HCT116 (cell line): ENCODE results near the gene PCSK6. TPM values are rescaled to one million over a fixed set of nuclear protein-coding genes. Genes with fewer than 3 reads are reported as not detected.
A peak's percentile ranks its signal among the peaks of the same experiment; 100 is the strongest.

Source experiments
- ATAC-seq: fragments of 200-7000 bp; cut with Tn5 transposase; 2 replicates; pipeline ENCODE4 v1.9.1; 2020; ENCODE audit warnings: mild to moderate bottlenecking, moderate library complexity
- BruUV-seq: library from RNA; stranded (reverse); fragments of 400-500 nt; replicated peaks from 2 replicates; lab custom pipeline; 2021; lab: Mats Ljungman, UMichigan
- CTCF ChIA-PET: fragments of 300-600 bp; sonication (Branson Sonifier 250); formaldehyde crosslinking; loops from one replicate; lab custom pipeline; 2021; ENCODE audit warnings: antibody characterized with exemption; lab: Charles Lee
- POLR2A ChIA-PET: fragments of 300-600, 350-600 bp; sonication (Branson Sonifier 250); formaldehyde crosslinking; loops from one replicate; lab custom pipeline; 2021; ENCODE audit warnings: antibody characterized with exemption; lab: Charles Lee
- RAD21 ChIA-PET, 2 experiments: fragments of 300-600 bp; sonication (Branson Sonifier 250); formaldehyde crosslinking; loops; one replicate each; lab custom pipeline; 2023; ENCODE audit warnings: low total read pairs in 2 of 2; ENCODE audit not compliant: uncharacterized antibody in 2 of 2, unreplicated experiment in 2 of 2, low non-redundant PET in 1 of 2; lab: Charles Lee
- DNase-seq: peaks from one replicate; pipeline ENCODE4 v3.0.0-alpha.2; 2010; ENCODE audit warnings: low read depth, low spot score
- H2AFZ ChIP-seq: fragments of 200-600 bp; shearing (Covaris generic), sonication (generic); 2 replicates; pipeline ENCODE4 v1.6.1; 2017; ENCODE audit warnings: low read depth, mixed run types, mixed read lengths, antibody characterized with exemption, low read length; ENCODE audit not compliant: poor library complexity, severe bottlenecking
- H3K27ac ChIP-seq: 2 replicates; pipeline ENCODE4 v1.5.1; 2012; ENCODE audit warnings: low read depth, low read length
- H3K27me3 ChIP-seq: fragments of 200-600 bp; sonication (generic); 2 replicates; pipeline ENCODE4 v1.6.1; 2016; ENCODE audit warnings: mixed run types, low read length, mixed read lengths; ENCODE audit not compliant: insufficient read depth
- H3K36me3 ChIP-seq, 2 experiments: fragments of 200-500 bp in 1 of 2; fragments of 200-600 bp in 1 of 2; sonication (Bioruptor generic) in 1 of 2; sonication (generic) in 1 of 2; 2 replicates each; pipeline versions ENCODE4 v1.5.1 to v1.6.1; 2014 to 2016; ENCODE audit warnings: low read length in 2 of 2, inconsistent platforms in 1 of 2, mixed read lengths in 1 of 2, mixed run types in 1 of 2; ENCODE audit not compliant: insufficient read depth in 2 of 2, control insufficient read depth in 1 of 2
- H3K4me1 ChIP-seq, 2 experiments: fragments of 200-600 bp in 1 of 2; sonication (generic) in 1 of 2; 2 replicates each; pipeline versions ENCODE4 v1.5.1 to v1.6.1; 2012 to 2017; ENCODE audit warnings: low read length in 2 of 2, inconsistent platforms in 1 of 2, mild to moderate bottlenecking in 1 of 2, mixed read lengths in 1 of 2, mixed run types in 1 of 2, moderate library complexity in 1 of 2; ENCODE audit not compliant: insufficient read depth in 2 of 2, control insufficient read depth in 1 of 2
- H3K4me2 ChIP-seq: fragments of 200-600 bp; sonication (generic); 2 replicates; pipeline ENCODE4 v1.6.1; 2017; ENCODE audit warnings: mixed run types, low read length, mixed read lengths
- H3K4me3 ChIP-seq, 2 experiments: fragments of 200-600 bp in 1 of 2; sonication (generic) in 1 of 2; replicated peaks in 1 of 2; 2 replicates each; pipeline ENCODE4 v1.5.1; 2011 to 2016; ENCODE audit warnings: low read length in 2 of 2, control low read depth in 1 of 2, low read depth in 1 of 2, mild to moderate bottlenecking in 1 of 2, mixed read lengths in 1 of 2, mixed run types in 1 of 2
- H3K79me2 ChIP-seq: fragments of 200-600 bp; sonication (generic); 2 replicates; pipeline ENCODE4 v1.6.1; 2017; ENCODE audit warnings: mild to moderate bottlenecking, mixed run types, low read length, moderate library complexity, mixed read lengths; ENCODE audit not compliant: insufficient read depth
- H3K9ac ChIP-seq: fragments of 200-600 bp; sonication (generic); 2 replicates; pipeline ENCODE4 v1.6.1; 2016; ENCODE audit warnings: low read length, mixed read lengths
- H3K9me2 ChIP-seq: fragments of 200-600 bp; sonication (generic), shearing (Covaris generic); 2 replicates; pipeline ENCODE4 v1.6.1; 2017; ENCODE audit warnings: mixed run types, mild to moderate bottlenecking, moderate library complexity; ENCODE audit not compliant: insufficient read depth
- H3K9me3 ChIP-seq, 2 experiments: fragments of 200-500 bp in 1 of 2; fragments of 200-600 bp in 1 of 2; sonication (Bioruptor generic) in 1 of 2; sonication (generic) in 1 of 2; 2 replicates each; pipeline ENCODE4 v1.6.1; 2014 to 2017; ENCODE audit warnings: low read length in 2 of 2, mixed read lengths in 2 of 2, inconsistent platforms in 1 of 2, low read depth in 1 of 2, mild to moderate bottlenecking in 1 of 2, mixed run types in 1 of 2, moderate library complexity in 1 of 2; ENCODE audit not compliant: control insufficient read depth in 1 of 2, insufficient read depth in 1 of 2
- H4K20me1 ChIP-seq: fragments of 200-600 bp; sonication (generic), shearing (Covaris generic); 2 replicates; pipeline ENCODE4 v1.6.1; 2017; ENCODE audit warnings: mixed run types, mild to moderate bottlenecking, moderate library complexity; ENCODE audit not compliant: insufficient read depth
- ATF3 ChIP-seq: IDR thresholded peaks from 2 replicates; pipeline ENCODE4 v1.6.1; 2012
- CEBPB ChIP-seq: IDR thresholded peaks from 2 replicates; pipeline ENCODE4 v1.6.1; 2012; ENCODE audit warnings: low read depth
- CTCF ChIP-seq, 3 experiments: fragments of 200-600 bp in 1 of 3; sonication (generic) in 1 of 3; IDR thresholded peaks in 2 of 3; conservative IDR thresholded peaks in 1 of 3; 2 replicates each; pipeline ENCODE4 v1.5.1; 2012 to 2017; ENCODE audit warnings: low read depth in 2 of 3, low read length in 2 of 3, antibody characterized with exemption in 1 of 3, borderline replicate concordance in 1 of 3, control low read depth in 1 of 3, mild to moderate bottlenecking in 1 of 3, mixed read lengths in 1 of 3, mixed run types in 1 of 3, moderate library complexity in 1 of 3; ENCODE audit not compliant: insufficient read depth in 1 of 3
- ELF1 ChIP-seq: IDR thresholded peaks from 2 replicates; pipeline ENCODE4 v1.6.1; 2012; ENCODE audit warnings: low read depth, borderline replicate concordance
- EZH2 ChIP-seq: fragments of 200-600 bp; sonication (generic); IDR thresholded peaks from 2 replicates; pipeline ENCODE4 v1.6.1; 2017; ENCODE audit warnings: antibody characterized with exemption, mixed run types
- EZH2phosphoT487 ChIP-seq: fragments of 200-600 bp; IDR thresholded peaks from 2 replicates; pipeline ENCODE4 v1.6.1; 2018; ENCODE audit warnings: antibody characterized with exemption, borderline replicate concordance
- JUND ChIP-seq: IDR thresholded peaks from 2 replicates; pipeline ENCODE4 v1.6.1; 2012
- POLR2A ChIP-seq: IDR thresholded peaks from 2 replicates; pipeline ENCODE4 v1.7.0; 2011; ENCODE audit warnings: borderline replicate concordance; ENCODE audit not compliant: insufficient read depth, insufficient read length; ENCODE audit errors: extremely low read depth
- POLR2AphosphoS5 ChIP-seq: IDR thresholded peaks from 2 replicates; pipeline ENCODE4 v1.6.1; 2011; ENCODE audit warnings: mild to moderate bottlenecking, low read depth, low read length, moderate library complexity
- RAD21 ChIP-seq: IDR thresholded peaks from 2 replicates; pipeline ENCODE4 v1.6.1; 2012; ENCODE audit warnings: low read depth, mild to moderate bottlenecking
- REST ChIP-seq: IDR thresholded peaks from 2 replicates; pipeline ENCODE4 v1.6.1; 2012; ENCODE audit warnings: low read depth
- SIN3A ChIP-seq: IDR thresholded peaks from 2 replicates; pipeline ENCODE4 v1.6.1; 2012; ENCODE audit warnings: low read depth
- SP1 ChIP-seq: IDR thresholded peaks from 2 replicates; pipeline ENCODE4 v1.6.1; 2012; ENCODE audit warnings: low read depth
- SRF ChIP-seq: IDR thresholded peaks from 2 replicates; pipeline ENCODE4 v1.6.1; 2012; ENCODE audit warnings: low read depth
- TCF7L2 ChIP-seq: IDR thresholded peaks from 2 replicates; pipeline ENCODE4 v1.7.0; 2011; ENCODE audit warnings: borderline replicate concordance, inconsistent platforms; ENCODE audit not compliant: insufficient read depth, insufficient read length; ENCODE audit errors: extremely low read depth
- YY1 ChIP-seq: IDR thresholded peaks from 2 replicates; pipeline ENCODE4 v1.6.1; 2011; ENCODE audit warnings: low read length, low read depth, moderate library complexity, mild to moderate bottlenecking; ENCODE audit not compliant: insufficient replicate concordance; ENCODE audit errors: extremely low read depth
- ZBTB33 ChIP-seq: IDR thresholded peaks from 2 replicates; pipeline ENCODE4 v1.6.1; 2011; ENCODE audit warnings: mild to moderate bottlenecking, low read length, moderate library complexity; ENCODE audit not compliant: insufficient replicate concordance; ENCODE audit errors: extremely low read depth
- ZFX ChIP-seq: fragments of 450-650 bp; IDR thresholded peaks from 2 replicates; pipeline ENCODE4 v1.6.1; 2017
- ZNF274 ChIP-seq: fragments of 200-500 bp; sonication (Bioruptor generic); IDR thresholded peaks from 2 replicates; pipeline ENCODE4 v1.6.1; 2014; ENCODE audit warnings: mild to moderate bottlenecking, low read depth, low read length, inconsistent platforms
- intact Hi-C: fragments of 100-400 bp; cut with micrococcal nuclease; formaldehyde crosslinking; loops from 2 replicates; pipeline ENCODE4 v1.10.0; 2022
- total RNA-seq: library from RNA; stranded (reverse); gene quantifications from one replicate; pipeline ENCODE4 v1.2.1, GENCODE V29; 2021; ENCODE audit not compliant: unreplicated experiment

PCSK6 gene
- total RNA-seq, 1 experiment from 2014 or later: 13.5 TPM

GRCh38 chr15:101481917-101482525 is 7.5 kb downstream of the PCSK6 start:
- Histone ChIP-seq H3K9ac (no peak overlapping the region), H3K36me3 (no peaks in the 10 kb centered on the region; a peak in 1 of 4 replicates), H3K9me3 (no peaks in the 10 kb centered on the region), H3K79me2 (peaks cover 6% of the 10 kb centered on the region; the same call in 1 of the 2 replicates), H3K27ac (no peak overlapping the region), H3K27me3 (no peaks in the 10 kb centered on the region), H3K4me1 (peaks cover 6 to 13% of the 10 kb centered on the region in 2 experiments; a peak in 3 of 4 replicates), H3K4me2 (no peak overlapping the region), H3K4me3 (no peak overlapping the region), H2AFZ (no peak overlapping the region), H3K9me2 (no peaks in the 10 kb centered on the region), H4K20me1 (no peaks in the 10 kb centered on the region)
- intact Hi-C loops: no loop called here
- ChIA-PET POLR2A (no interaction called here), RAD21 (no interaction called here), CTCF (no interaction called here)
- no TSS peak for BruUV-seq
- no peak for TF ChIP-seq POLR2AphosphoS5
- no peak for TF ChIP-seq CTCF (IDR thresholded peaks at IDR 0.05 in 2 of 3, conservative IDR thresholded peaks at IDR 0.05 in 1 of 3; ENCODE audit: borderline replicate concordance in 1 of 3, insufficient read depth in 1 of 3, low read depth in 2 of 3, low read length in 2 of 3)
- no peak for TF ChIP-seq RAD21
- TF ChIP-seq ZBTB33: no peak
- no peak for TF ChIP-seq ZNF274
- no peak for TF ChIP-seq YY1
- TF ChIP-seq ZFX: no peak
- TF ChIP-seq POLR2A: no peak
- TF ChIP-seq SRF: no peak
- no peak for TF ChIP-seq SP1
- no peak for TF ChIP-seq SIN3A
- TF ChIP-seq EZH2: no peak
- no peak for TF ChIP-seq JUND
- TF ChIP-seq EZH2phosphoT487: no peak
- TF ChIP-seq ELF1: no peak
- TF ChIP-seq ATF3: no peak
- TF ChIP-seq CEBPB: no peak
- no peak for TF ChIP-seq REST
- TF ChIP-seq TCF7L2: no peak
- ATAC-seq: peak; percentile 61
- DNase-seq: no peak
